GM21447 (cell line): ENCODE results near the gene PDE11A.

ENCODE experiments used
- ATAC-seq: cut with Tn5 transposase; IDR thresholded peaks from one replicate; pipeline ENCODE4 v1.9.1; 2021; ENCODE audit not compliant: unreplicated experiment

The PDE11A gene

GRCh38 chr2:177771191-177771590 lies 301.4 kb downstream of the PDE11A start:
- no peak for ATAC-seq

- no peak for ATAC-seq
Measured at GRCh38 chr2:177767768-177768167, 304.8 kb downstream of the PDE11A start.

- no peak for ATAC-seq
Measured at GRCh38 chr2:177765698-177766097, 306.9 kb downstream of the PDE11A start.

GRCh38 chr2:177763531-177764265 lies 308.9 kb downstream of the PDE11A start:
- ATAC-seq, result peak; percentile 97

- ATAC-seq, result no peak
Measured at GRCh38 chr2:177759443-177759842, 313.1 kb downstream of the PDE11A start.

GRCh38 chr2:177758591-177759371 lies 313.8 kb downstream of the PDE11A start:
- ATAC-seq, result no peak

GRCh38 chr2:177756336-177756735 lies 316.2 kb downstream of the PDE11A start:
- ATAC-seq, result no peak

- ATAC-seq, result no peak
Measured at GRCh38 chr2:177754492-177754873, 318.1 kb downstream of the PDE11A start.

- ATAC-seq, result no peak
Measured at GRCh38 chr2:177753682-177754491, 318.7 kb downstream of the PDE11A start.

GRCh38 chr2:177748360-177748759 lies 324.2 kb downstream of the PDE11A start:
- ATAC-seq, result no peak

- ATAC-seq, result no peak
Measured at GRCh38 chr2:177747384-177747783, 325.2 kb downstream of the PDE11A start.

GRCh38 chr2:177746358-177746757 lies 326.2 kb downstream of the PDE11A start:
- ATAC-seq, result no peak

- no peak for ATAC-seq
Measured at GRCh38 chr2:177745531-177745930, 327.0 kb downstream of the PDE11A start.

- no peak for ATAC-seq
Measured at GRCh38 chr2:177742851-177743250, 329.7 kb downstream of the PDE11A start.

GRCh38 chr2:177741866-177742265 lies 330.7 kb downstream of the PDE11A start:
- ATAC-seq, result no peak

GRCh38 chr2:177740700-177741099 lies 331.9 kb downstream of the PDE11A start:
- ATAC-seq, result no peak

GRCh38 chr2:177738461-177739235 lies 333.9 kb downstream of the PDE11A start:
- no peak for ATAC-seq

- ATAC-seq, result no peak
Measured at GRCh38 chr2:177735318-177735803, 337.2 kb downstream of the PDE11A start.

- ATAC-seq, result no peak
Measured at GRCh38 chr2:177733322-177733855, 339.2 kb downstream of the PDE11A start.

GRCh38 chr2:177731384-177731783 lies 341.2 kb downstream of the PDE11A start:
- no peak for ATAC-seq
